Peyer's patch (tissue), 4 donors: ENCODE results near the gene FAM120B.

ENCODE experiments used
- CTCF ChIP-seq, 6 experiments: fragments of 450-650 bp in 4 of 6; fragments of 200-600 bp in 2 of 6; sonication (generic) in 1 of 6; IDR thresholded peaks; one replicate each; pipeline ENCODE4 v1.5.1; 2017 to 2019; ENCODE audit warnings: antibody characterized with exemption in 6 of 6, mild to moderate bottlenecking in 3 of 6, moderate library complexity in 1 of 6
- POLR2A ChIP-seq, 2 donors: fragments of 450-650 bp; IDR thresholded peaks; one replicate each; pipeline ENCODE4 v1.5.1; 2017; ENCODE audit warnings: antibody characterized with exemption in 2 of 2, mild to moderate bottlenecking in 2 of 2, moderate library complexity in 2 of 2

- TF ChIP-seq CTCF (IDR thresholded peaks at IDR 0.05) = no peak
- no peak for TF ChIP-seq POLR2A (IDR thresholded peaks at IDR 0.05)
These were observed 56.7 kb downstream of the FAM120B start for GRCh38 chr6:170363255-170363654.
